GM12892 (cell line): ENCODE data around the gene HLA-DMA.

Experiments used
- DNase-seq: peaks from one replicate; pipeline ENCODE4 v3.0.0; 2011; ENCODE audit not compliant: insufficient read length
- FAIRE-seq: peaks from 2 replicates; lab custom pipeline; 2011; peaks lifted over from hg19 to GRCh38; lab: Jason Lieb, UNC
- POLR2A ChIP-seq: IDR thresholded peaks from 2 replicates; pipeline ENCODE4 v1.6.1; 2011; ENCODE audit warnings: low read depth, low read length, control low read depth
- POLR2AphosphoS5 ChIP-seq: IDR thresholded peaks from 2 replicates; pipeline ENCODE4 v1.6.1; 2011; ENCODE audit warnings: low read depth, low read length, control low read depth
- TAF1 ChIP-seq: IDR thresholded peaks from 2 replicates; pipeline ENCODE4 v1.6.1; 2011; ENCODE audit warnings: low read depth, mild to moderate bottlenecking, control low read depth, low read length, borderline replicate concordance

The HLA-DMA gene

GRCh38 chr6:32905078-32905477 lies 47.8 kb downstream of the HLA-DMA start:
- no peak for DNase-seq
- TF ChIP-seq POLR2AphosphoS5 = no peak
- TF ChIP-seq TAF1 = no peak
- TF ChIP-seq POLR2A = no peak
- no peak for FAIRE-seq

- TF ChIP-seq TAF1 (no peak), POLR2A (no peak), POLR2AphosphoS5 (no peak)
- no peak for DNase-seq
These were observed 48.9 kb downstream of the HLA-DMA start for GRCh38 chr6:32903952-32904351.

More at GRCh38 chr6:32903952-32904351, 48.9 kb downstream of the HLA-DMA start:
- no peak for FAIRE-seq
